Measurements from ENCODE around the gene XRRA1.

XRRA1 gene

DNA sequence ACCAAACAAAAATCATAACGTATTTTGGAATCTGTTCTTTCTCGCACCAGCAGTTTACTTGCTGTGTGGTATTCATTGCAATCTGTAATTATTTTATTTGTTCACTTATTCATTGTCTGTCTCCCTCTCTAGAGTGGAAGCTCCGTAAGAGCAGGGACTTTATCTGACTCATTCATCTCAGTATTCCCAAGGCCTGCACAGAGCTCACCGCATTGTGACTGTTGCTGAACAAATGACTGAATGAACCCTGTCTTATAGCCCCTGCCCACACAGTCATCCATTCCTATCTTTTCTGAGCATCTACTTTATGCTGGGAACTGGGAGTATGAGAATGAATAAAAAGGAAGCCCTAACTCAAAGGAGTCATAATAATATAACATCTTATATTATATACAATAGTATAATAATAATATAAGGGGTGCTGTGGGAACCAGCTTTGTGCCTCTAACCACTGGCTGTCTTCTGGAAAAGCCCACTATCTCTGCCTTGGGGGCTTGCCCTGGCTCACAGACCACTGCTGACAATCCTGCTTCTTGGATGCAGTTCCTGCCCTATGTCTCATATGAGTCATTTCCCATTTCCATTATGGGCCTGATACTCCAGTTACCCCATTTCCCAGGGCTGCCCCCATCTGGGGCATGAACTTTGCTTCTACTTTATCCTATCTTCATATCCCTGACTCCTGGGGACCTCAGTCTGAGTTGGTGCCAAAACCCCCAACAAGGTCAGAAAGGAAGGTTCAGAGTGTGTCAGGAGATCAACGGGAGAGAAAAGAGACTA lies 11.0 kb downstream of the XRRA1 start:
- Mint-ChIP-seq H3K36me3 (peaks cover 55% of the 10 kb centered on the region), H3K27me3 (no peaks in the 10 kb centered on the region), H3K4me3 (no peak overlapping the region), H3K4me1 (peaks cover 16% of the 10 kb centered on the region), H3K9me3 (no peaks in the 10 kb centered on the region), H3K27ac (no peak overlapping the region)
- ATAC-seq (ENCODE audit: low read depth) (no peak), DNase-seq (ENCODE audit: low spot score in 2 of 2) (no peak)

- no peak overlapping the region for H3K4me3 Mint-ChIP-seq
- DNase-seq (ENCODE audit: low spot score in 2 of 2), result no peak
- H3K27me3 Mint-ChIP-seq, result no peaks in the 10 kb centered on the region
- no peak overlapping the region for H3K27ac Mint-ChIP-seq
- ATAC-seq (ENCODE audit: low read depth), result no peak
- H3K36me3 Mint-ChIP-seq, result peaks cover 48% of the 10 kb centered on the region
- peaks cover 10% of the 10 kb centered on the region for H3K4me1 Mint-ChIP-seq
- H3K9me3 Mint-ChIP-seq, result no peaks in the 10 kb centered on the region
Observed at GRCh38 chr11:74936976-74937375, 11.9 kb downstream of the XRRA1 start.

GRCh38 chr11:74936087-74936486 lies 12.8 kb downstream of the XRRA1 start:
- H3K4me3 Mint-ChIP-seq, result no peak overlapping the region
- H3K9me3 Mint-ChIP-seq, result no peaks in the 10 kb centered on the region
- H3K27ac Mint-ChIP-seq, result no peak overlapping the region
- no peak for ATAC-seq (ENCODE audit: low read depth)
- H3K36me3 Mint-ChIP-seq, result peaks cover 41% of the 10 kb centered on the region
- H3K4me1 Mint-ChIP-seq, result peaks cover 5% of the 10 kb centered on the region
- H3K27me3 Mint-ChIP-seq, result no peaks in the 10 kb centered on the region
- no peak for DNase-seq (ENCODE audit: low spot score in 2 of 2)

GRCh38 chr11:74935285-74935684 lies 13.6 kb downstream of the XRRA1 start:
- Mint-ChIP-seq H3K36me3 (peaks cover 35% of the 10 kb centered on the region), H3K27me3 (no peaks in the 10 kb centered on the region), H3K4me3 (no peak overlapping the region), H3K4me1 (peaks cover 5% of the 10 kb centered on the region), H3K9me3 (no peaks in the 10 kb centered on the region), H3K27ac (peak overlapping the region; percentile 14)
- DNase-seq (ENCODE audit: low spot score in 2 of 2) (no peak), ATAC-seq (ENCODE audit: low read depth) (no peak)

GRCh38 chr11:74933765-74934164 lies 15.1 kb downstream of the XRRA1 start:
- Mint-ChIP-seq H3K27ac (no peak overlapping the region), H3K9me3 (no peaks in the 10 kb centered on the region), H3K27me3 (no peaks in the 10 kb centered on the region), H3K4me3 (no peak overlapping the region), H3K4me1 (peaks cover 2% of the 10 kb centered on the region), H3K36me3 (peaks cover 26% of the 10 kb centered on the region)
- DNase-seq (ENCODE audit: low spot score in 2 of 2) (no peak), ATAC-seq (ENCODE audit: low read depth) (no peak)

DNA sequence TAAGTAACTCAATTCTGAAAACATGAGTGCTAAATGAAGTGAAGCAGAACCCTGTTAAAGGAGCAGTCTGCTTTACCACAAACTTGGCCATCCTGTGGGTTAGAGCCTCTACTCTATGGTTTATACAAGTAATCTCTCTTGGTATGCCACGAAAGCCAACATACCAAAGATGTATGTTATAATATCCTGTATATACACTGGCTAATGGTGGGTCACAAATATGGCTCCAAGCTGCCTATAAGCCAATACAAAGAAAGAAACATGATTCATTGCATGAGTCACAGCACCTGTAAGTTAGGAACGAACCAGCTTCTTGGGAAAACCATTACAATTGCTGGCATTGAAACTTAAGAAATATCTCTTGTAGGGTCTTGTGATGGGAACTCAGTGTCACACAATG lies 16.1 kb downstream of the XRRA1 start:
- Mint-ChIP-seq H3K9me3 (no peaks in the 10 kb centered on the region), H3K36me3 (peaks cover 21% of the 10 kb centered on the region), H3K4me3 (no peak overlapping the region), H3K27me3 (no peaks in the 10 kb centered on the region), H3K27ac (no peak overlapping the region), H3K4me1 (no peaks in the 10 kb centered on the region)
- no peak for DNase-seq (ENCODE audit: low spot score in 2 of 2)
- no peak for ATAC-seq (ENCODE audit: low read depth)

GRCh38 chr11:74932169-74932568 lies 16.7 kb downstream of the XRRA1 start:
- DNase-seq (ENCODE audit: low spot score in 2 of 2) (no peak), ATAC-seq (ENCODE audit: low read depth) (no peak)
- Mint-ChIP-seq H3K4me1 (no peaks in the 10 kb centered on the region), H3K27me3 (no peaks in the 10 kb centered on the region), H3K36me3 (peaks cover 21% of the 10 kb centered on the region), H3K4me3 (no peak overlapping the region), H3K9me3 (no peaks in the 10 kb centered on the region), H3K27ac (no peak overlapping the region)

DNA sequence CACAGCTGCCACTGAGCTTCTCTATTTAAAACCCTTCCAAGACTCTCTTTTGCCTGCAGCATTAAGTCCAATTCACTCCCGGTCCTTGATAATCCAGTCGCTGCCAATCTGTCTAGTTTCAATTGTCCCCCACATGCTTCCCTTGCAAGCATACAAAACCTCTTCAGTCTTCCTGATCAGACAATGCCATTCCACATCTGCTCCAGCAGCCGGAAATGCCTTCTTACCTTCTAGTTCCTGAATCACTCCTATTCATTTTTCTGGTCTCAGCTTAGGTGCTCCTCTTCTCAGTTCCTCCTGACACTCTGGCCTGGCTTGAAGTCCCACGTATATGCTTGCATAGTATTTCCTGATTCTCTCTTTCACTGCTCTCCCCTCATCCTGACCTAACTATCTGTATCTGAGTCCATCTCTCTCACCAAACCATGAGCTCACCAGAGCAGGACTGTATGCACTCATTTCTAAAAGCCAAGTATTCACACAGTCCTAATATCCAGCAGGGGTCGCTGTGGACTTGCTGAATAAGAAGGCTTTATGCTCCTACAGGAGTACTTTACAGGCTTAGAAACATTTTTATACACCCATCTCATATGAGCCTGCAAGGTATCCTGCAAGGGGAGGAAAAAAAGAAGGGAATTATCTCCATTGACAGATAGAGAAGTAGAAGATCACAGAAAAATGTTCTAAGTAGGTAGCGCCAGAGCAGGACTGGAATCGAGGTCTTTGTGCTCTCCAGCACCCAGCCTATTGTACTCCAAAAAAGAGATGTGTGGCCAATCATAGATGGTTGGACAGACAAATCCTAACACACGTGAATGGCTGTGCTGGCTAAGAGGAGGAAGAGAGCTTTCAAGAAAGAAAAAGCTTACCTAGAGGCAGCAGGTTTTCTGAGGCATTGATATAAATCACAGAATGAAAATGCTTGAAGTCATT lies 19.2 kb downstream of the XRRA1 start:
- Mint-ChIP-seq H3K27me3 (no peaks in the 10 kb centered on the region), H3K4me1 (no peaks in the 10 kb centered on the region), H3K9me3 (no peaks in the 10 kb centered on the region), H3K36me3 (peaks cover 19% of the 10 kb centered on the region), H3K27ac (no peak overlapping the region), H3K4me3 (no peak overlapping the region)
- DNase-seq (ENCODE audit: low spot score in 2 of 2), result peak; percentile 56 to 61
- ATAC-seq (ENCODE audit: low read depth), result peak; percentile 91

DNA sequence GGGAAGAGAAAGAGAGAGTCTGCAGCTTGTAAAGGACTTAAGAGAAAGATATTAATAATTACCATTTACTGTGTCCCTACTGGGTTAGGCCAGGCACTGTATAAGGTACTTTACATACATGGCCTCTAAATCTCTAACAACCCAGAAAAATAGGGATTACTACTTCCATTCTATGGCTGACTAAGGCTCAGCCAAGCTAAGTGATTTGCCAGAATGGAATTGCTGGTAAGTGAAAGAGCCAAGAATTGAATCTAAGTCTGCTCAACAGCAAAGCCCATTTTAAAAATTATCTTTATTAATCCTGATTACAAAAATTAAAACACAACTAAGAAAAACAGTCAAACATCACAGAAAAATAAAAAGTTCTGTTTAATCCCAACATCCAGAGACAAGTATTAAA lies 21.4 kb downstream of the XRRA1 start:
- H3K27ac Mint-ChIP-seq, result no peak overlapping the region
- H3K4me1 Mint-ChIP-seq, result no peaks in the 10 kb centered on the region
- no peak overlapping the region for H3K4me3 Mint-ChIP-seq
- DNase-seq (ENCODE audit: low spot score in 2 of 2), result no peak
- H3K27me3 Mint-ChIP-seq, result no peaks in the 10 kb centered on the region
- H3K36me3 Mint-ChIP-seq, result peaks cover 12% of the 10 kb centered on the region
- ATAC-seq (ENCODE audit: low read depth), result no peak
- H3K9me3 Mint-ChIP-seq, result no peaks in the 10 kb centered on the region

DNA sequence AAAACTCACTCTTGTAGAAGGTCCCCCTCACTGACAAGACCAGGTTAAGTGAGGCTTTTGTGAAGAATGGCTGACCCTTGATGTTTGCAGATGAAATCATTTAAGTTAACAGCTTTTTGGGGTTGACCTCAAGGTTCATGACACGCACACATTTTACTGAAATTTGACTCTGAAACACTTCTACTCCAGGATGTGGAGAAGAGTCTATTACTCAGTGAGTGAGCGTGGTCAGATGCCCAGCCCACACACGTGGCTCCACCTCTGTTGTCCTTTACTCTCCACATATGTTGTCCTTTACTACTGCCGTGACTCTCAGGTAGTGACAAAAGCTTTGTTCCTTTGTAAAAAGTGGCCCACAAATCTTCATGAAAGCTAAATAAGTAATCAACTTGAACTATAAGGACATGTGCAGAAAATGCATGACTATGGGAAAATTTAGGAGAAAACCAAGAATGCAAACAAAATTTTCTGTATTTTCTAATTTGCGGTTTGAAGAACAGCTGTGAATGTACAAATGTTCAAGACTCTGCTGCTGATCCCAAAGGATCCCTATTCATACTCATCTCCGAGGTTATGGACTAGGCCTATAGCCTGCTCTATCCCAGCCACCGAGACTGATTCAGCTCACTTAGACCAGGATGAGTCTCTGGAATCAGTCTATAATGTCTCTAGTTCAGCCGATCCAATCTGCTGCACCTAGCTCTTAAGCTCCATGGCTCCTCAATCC lies 22.4 kb downstream of the XRRA1 start:
- no peak for DNase-seq (ENCODE audit: low spot score in 2 of 2)
- Mint-ChIP-seq H3K9me3 (no peaks in the 10 kb centered on the region), H3K4me3 (no peak overlapping the region), H3K27ac (no peak overlapping the region), H3K36me3 (peaks cover 18% of the 10 kb centered on the region), H3K4me1 (no peaks in the 10 kb centered on the region), H3K27me3 (no peaks in the 10 kb centered on the region)
- no peak for ATAC-seq (ENCODE audit: low read depth)

- Mint-ChIP-seq H3K36me3 (peaks cover 22% of the 10 kb centered on the region), H3K27ac (no peak overlapping the region), H3K4me1 (no peaks in the 10 kb centered on the region), H3K9me3 (no peaks in the 10 kb centered on the region), H3K4me3 (no peak overlapping the region), H3K27me3 (no peaks in the 10 kb centered on the region)
- no peak for DNase-seq (ENCODE audit: low spot score in 2 of 2)
- no peak for ATAC-seq (ENCODE audit: low read depth)
Observed at GRCh38 chr11:74925281-74925680, 23.6 kb downstream of the XRRA1 start.

GRCh38 chr11:74923125-74923524 lies 25.8 kb downstream of the XRRA1 start:
- H3K27ac Mint-ChIP-seq, result no peak overlapping the region
- ATAC-seq (ENCODE audit: low read depth), result no peak

DNA sequence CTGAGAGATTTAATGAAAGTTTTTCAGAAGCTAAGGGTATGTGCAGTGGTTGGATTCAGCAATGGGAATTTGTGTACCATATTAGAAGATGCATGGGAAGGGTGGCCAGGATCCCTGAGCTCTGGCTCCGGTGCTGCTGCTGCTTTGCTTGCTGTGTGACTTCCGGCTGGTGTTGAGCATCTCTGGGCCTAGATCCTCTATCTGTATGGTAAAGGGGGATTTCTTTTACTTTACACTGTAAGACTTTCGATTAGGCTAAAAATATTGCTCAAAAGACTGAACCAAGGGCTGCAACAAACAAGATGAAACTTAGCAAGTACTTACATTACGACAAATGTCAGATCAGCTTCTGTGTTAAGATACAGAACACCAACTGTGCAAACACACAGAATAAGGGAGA lies 39.1 kb downstream of the XRRA1 start:
- no peaks in the 10 kb centered on the region for H3K9me3 Mint-ChIP-seq
- DNase-seq (ENCODE audit: low spot score in 2 of 2) (no peak), ATAC-seq (ENCODE audit: low read depth) (no peak)
- no peak overlapping the region for H3K4me3 Mint-ChIP-seq
- H3K27ac Mint-ChIP-seq, result peak overlapping the region; percentile 21
- peaks cover 14% of the 10 kb centered on the region for H3K4me1 Mint-ChIP-seq
- no peaks in the 10 kb centered on the region for H3K27me3 Mint-ChIP-seq
- H3K36me3 Mint-ChIP-seq, result peaks cover 42% of the 10 kb centered on the region

More at GRCh38 chr11:74923125-74923524, 25.8 kb downstream of the XRRA1 start:
- peaks cover 38% of the 10 kb centered on the region for H3K36me3 Mint-ChIP-seq
- H3K4me1 Mint-ChIP-seq, result no peaks in the 10 kb centered on the region
- no peak overlapping the region for H3K4me3 Mint-ChIP-seq
- DNase-seq (ENCODE audit: low spot score in 2 of 2), result no peak
- no peaks in the 10 kb centered on the region for H3K9me3 Mint-ChIP-seq
- no peaks in the 10 kb centered on the region for H3K27me3 Mint-ChIP-seq

- H3K36me3 Mint-ChIP-seq, result peaks cover 41% of the 10 kb centered on the region
- H3K4me3 Mint-ChIP-seq, result peak overlapping the region; percentile 9
- ATAC-seq (ENCODE audit: low read depth), result no peak
- peak overlapping the region; percentile 21 for H3K27ac Mint-ChIP-seq
- H3K27me3 Mint-ChIP-seq, result no peaks in the 10 kb centered on the region
- H3K4me1 Mint-ChIP-seq, result peaks cover 14% of the 10 kb centered on the region
- H3K9me3 Mint-ChIP-seq, result no peaks in the 10 kb centered on the region
- DNase-seq (ENCODE audit: low spot score in 2 of 2), result no peak
Observed at GRCh38 chr11:74909385-74909784, 39.5 kb downstream of the XRRA1 start.
